Large intestine (tissue), 3 donors: ENCODE data around the gene CAMP. TPM values are rescaled to one million over a fixed set of nuclear protein-coding genes. Genes with fewer than 3 reads are reported as not detected.

ENCODE experiments used
- DNase-seq, 2 donors: peaks; one replicate each; pipeline versions ENCODE4 v3.0.0 to v3.0.0-alpha.2; 2013
- H3K27ac ChIP-seq: one replicate; pipeline ENCODE4 v1.5.1; 2013; ENCODE audit warnings: low read length
- H3K27me3 ChIP-seq: 2 replicates; pipeline ENCODE4 v1.6.1; 2013; ENCODE audit warnings: low read length; ENCODE audit not compliant: control insufficient read depth, insufficient read depth
- H3K36me3 ChIP-seq: 2 replicates; pipeline ENCODE4 v1.6.1; 2013; ENCODE audit warnings: low read length; ENCODE audit not compliant: control insufficient read depth, insufficient read depth
- H3K4me1 ChIP-seq: one replicate; pipeline ENCODE4 v1.6.1; 2013; ENCODE audit warnings: low read length; ENCODE audit not compliant: control insufficient read depth, insufficient read depth
- H3K4me3 ChIP-seq: one replicate; pipeline ENCODE4 v1.5.1; 2013; ENCODE audit warnings: low read length
- H3K9me3 ChIP-seq: one replicate; pipeline ENCODE4 v1.6.1; 2013; ENCODE audit warnings: mild to moderate bottlenecking, low read depth, low read length, moderate library complexity; ENCODE audit not compliant: control insufficient read depth
- WGBS: methylation state at CpG from one replicate; pipeline ENCODE4 v1.1.5; 2013; ENCODE audit warnings: low lambda C conversion rate; ENCODE audit not compliant: insufficient coverage; 5-methylcytosine and 5-hydroxymethylcytosine counted together
- polyA plus RNA-seq: library from polyadenylated mRNA; unstranded; fragments of 120-200 nt; gene quantifications from one replicate; pipeline ENCODE4 v1.2.1, GENCODE V29; 2013

CAMP gene
- polyA plus RNA-seq, 1 donor = 0.19 TPM

DNA sequence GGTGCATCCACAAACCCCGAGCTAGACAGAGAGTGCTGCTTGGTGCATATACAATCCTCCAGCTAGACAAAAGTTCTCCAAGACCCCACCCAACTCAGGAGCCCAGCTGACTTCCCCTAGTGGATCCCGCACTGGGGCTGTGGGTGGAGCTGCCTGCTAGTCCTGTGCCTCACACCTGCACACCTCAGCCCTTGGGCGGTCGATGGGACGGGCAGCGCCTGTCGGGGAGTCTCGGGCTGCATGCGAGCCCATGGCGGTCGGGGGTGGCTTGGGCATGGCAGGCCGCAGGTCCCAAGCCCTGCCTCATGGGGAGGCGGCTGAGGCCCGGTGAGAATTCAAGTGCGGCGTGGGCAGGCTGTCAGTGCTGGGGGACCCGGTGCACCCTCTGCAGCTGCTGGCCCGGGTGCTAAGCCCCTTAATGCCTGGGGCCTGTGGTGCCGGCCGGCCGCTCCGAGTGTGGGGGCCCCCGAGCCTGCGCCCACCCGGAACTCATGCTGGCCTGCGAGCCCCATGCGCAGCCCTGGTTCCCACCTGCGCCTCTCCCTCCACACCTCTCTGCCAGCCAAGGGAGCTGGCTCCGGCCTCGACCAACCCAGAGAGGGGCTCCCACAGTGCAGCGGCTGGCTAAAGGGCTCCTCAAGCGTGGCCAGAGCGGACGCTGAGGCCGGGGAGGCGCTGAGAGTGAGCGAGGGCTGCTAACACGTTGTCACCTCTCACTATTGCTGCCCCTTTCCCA, 48.6 kb downstream of the CAMP start:
- no CpG with 5 or more reads among the region's 38 CpGs for WGBS
- DNase-seq = no peak
- peaks cover 7% of the 10 kb centered on the region for H3K9me3 ChIP-seq
- no peaks in the 10 kb centered on the region for H3K27me3 ChIP-seq
- no peaks in the 10 kb centered on the region for H3K36me3 ChIP-seq
- no peak overlapping the region for H3K27ac ChIP-seq
- peaks cover 18% of the 10 kb centered on the region for H3K4me1 ChIP-seq
- H3K4me3 ChIP-seq = no peak overlapping the region

DNA sequence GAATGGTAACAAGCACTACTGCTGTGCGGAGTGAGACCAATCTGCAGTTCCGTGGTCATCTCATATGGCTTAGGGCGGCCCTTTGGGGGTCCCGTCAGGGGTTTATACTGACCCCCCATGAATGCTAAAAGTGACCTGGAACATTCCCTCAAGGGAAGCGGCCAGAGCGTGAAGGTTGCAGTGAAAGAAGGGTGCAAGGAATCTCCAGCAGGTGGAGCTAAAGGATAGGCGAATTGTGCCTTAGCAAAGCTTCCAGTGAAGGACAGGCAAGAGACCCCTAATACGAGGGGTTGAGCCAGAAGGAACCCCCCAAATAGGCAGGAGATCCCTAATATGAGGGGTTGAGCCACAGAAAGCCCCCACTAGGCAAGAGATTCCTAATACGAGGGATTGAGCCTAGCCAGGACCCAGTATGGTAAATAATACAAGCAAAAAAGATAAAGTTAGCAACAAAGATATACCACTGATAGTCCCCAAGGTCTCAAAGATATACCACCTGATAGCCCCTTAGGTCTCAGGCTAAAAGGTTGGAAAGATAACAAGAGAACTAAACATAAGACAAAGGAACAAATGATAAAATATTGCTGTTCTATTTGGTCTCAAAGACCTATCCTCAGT, 50.4 kb downstream of the CAMP start:
- no CpG with 5 or more reads among the region's 9 CpGs for WGBS
- H3K4me3 ChIP-seq = no peak overlapping the region
- H3K36me3 ChIP-seq = no peaks in the 10 kb centered on the region
- H3K27me3 ChIP-seq = no peaks in the 10 kb centered on the region
- peak; percentile 42 to 45 for DNase-seq
- H3K9me3 ChIP-seq = peaks cover 7% of the 10 kb centered on the region
- peaks cover 9% of the 10 kb centered on the region for H3K4me1 ChIP-seq
- H3K27ac ChIP-seq = no peak overlapping the region

DNA sequence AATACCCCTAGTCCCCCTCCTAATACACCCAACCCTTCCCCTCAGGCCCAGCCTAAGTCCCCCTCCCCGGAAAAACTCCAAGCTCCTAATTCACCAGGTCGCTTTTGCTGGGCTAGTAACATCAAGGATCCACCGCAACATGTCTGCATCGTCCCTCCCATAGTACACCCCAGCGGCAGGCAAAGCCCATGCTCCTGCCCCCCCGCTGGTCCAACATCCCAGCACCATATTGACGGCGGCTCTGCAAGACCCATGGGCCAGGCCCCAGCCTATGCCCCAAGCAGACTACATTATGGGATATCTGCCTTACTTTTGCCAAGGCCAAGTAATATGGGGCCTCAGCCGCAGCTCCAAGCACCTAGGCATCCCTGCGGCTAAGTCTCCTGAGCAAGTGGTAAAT, 51.2 kb downstream of the CAMP start:
- Histone ChIP-seq H3K27ac (no peak overlapping the region), H3K9me3 (peaks cover 7% of the 10 kb centered on the region), H3K4me1 (peaks cover 3% of the 10 kb centered on the region), H3K36me3 (no peaks in the 10 kb centered on the region), H3K27me3 (no peaks in the 10 kb centered on the region), H3K4me3 (no peak overlapping the region)
- no CpG with 5 or more reads among the region's 10 CpGs for WGBS
- no peak for DNase-seq

Other genes with a start within 250 kb of the CAMP start
- 96.4 TPM for gene MAP4, start 207.1 kb upstream of the CAMP start, polyA plus RNA-seq
- 5.3 TPM for gene CDC25A, start 35.1 kb upstream of the CAMP start, polyA plus RNA-seq
- 7.8 TPM for gene ZNF589, start 17.6 kb downstream of the CAMP start, polyA plus RNA-seq
- 25.3 TPM for gene NME6, start 77.9 kb downstream of the CAMP start, polyA plus RNA-seq
- gene SPINK8, start 110.2 kb downstream of the CAMP start, polyA plus RNA-seq = not detected
- 0.18 TPM for gene FBXW12, start 148.7 kb downstream of the CAMP start, polyA plus RNA-seq
- gene PLXNB1, start 206.6 kb downstream of the CAMP start, polyA plus RNA-seq = 121 TPM
- 19.0 TPM for gene CCDC51, start 216.6 kb downstream of the CAMP start, polyA plus RNA-seq
- gene TMA7, start 216.8 kb downstream of the CAMP start, polyA plus RNA-seq = 283 TPM
- 6.6 TPM for gene ATRIP, start 223.2 kb downstream of the CAMP start, polyA plus RNA-seq